Measurements from ENCODE around the gene SAMD1. TPM values are rescaled to one million over a fixed set of nuclear protein-coding genes. Genes with fewer than 3 reads are reported as not detected.

The SAMD1 gene
- total and polyA plus RNA-seq, 9 of the 15 experiments (the other 6 are each of a cell fraction or from before 2014, with no cell fraction given): 2.9 to 96.0 (median 43.5) TPM

DNA sequence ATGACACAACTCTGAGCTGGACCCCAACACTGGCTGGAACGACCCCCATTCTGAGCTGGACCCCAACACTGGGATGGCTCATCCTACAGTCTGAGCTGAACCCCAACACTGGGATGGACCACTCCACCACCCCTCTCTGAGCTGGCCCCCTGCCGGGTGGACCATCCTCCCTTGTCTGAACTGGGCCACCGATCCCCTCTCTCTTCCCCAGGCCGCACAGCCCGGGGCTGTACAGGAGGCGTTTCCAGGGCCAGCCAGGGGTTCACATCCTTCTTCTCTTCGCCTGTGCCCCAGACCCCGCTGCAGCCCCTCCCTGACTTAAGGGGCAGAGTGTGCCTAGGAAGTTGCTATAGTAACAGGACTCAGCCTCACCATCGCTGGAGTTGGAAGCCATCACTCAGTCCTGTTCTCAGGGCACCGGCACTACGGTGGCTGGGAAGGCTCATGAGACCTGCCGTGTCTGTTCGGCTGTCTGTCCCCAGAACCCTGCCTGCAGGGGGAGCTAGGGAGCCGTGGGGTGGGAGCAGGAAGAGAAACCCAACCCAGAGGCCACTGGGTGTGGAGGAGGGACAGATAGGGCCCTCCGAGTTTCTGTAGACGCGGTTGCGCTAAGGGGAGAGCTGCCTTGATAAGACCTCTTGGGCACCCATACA lies 23.3 kb upstream of the SAMD1 start (continued):
- TF ChIP-seq, protein P1, sequence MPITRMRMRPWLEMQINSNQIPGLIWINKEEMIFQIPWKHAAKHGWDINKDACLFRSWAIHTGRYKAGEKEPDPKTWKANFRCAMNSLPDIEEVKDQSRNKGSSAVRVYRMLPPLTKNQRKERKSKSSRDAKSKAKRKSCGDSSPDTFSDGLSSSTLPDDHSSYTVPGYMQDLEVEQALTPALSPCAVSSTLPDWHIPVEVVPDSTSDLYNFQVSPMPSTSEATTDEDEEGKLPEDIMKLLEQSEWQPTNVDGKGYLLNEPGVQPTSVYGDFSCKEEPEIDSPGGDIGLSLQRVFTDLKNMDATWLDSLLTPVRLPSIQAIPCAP (CRISPR knock-in tag; IDR thresholded peaks at IDR 0.05; ENCODE audit: borderline replicate concordance): no peak
- TF ChIP-seq CTBP1 (IDR thresholded peaks at IDR 0.05; ENCODE audit: borderline replicate concordance) (peak; percentile 69; the same call in 1 of the 2 replicates), FOXP1 (CRISPR knock-in tag; IDR thresholded peaks at IDR 0.05) (peak; percentile 62; the same call in 1 of the 2 replicates), HIVEP1 (CRISPR knock-in tag; IDR thresholded peaks at IDR 0.05) (no peak), SLC30A9 (CRISPR knock-in tag; IDR thresholded peaks at IDR 0.05) (no peak), KDM2B (CRISPR knock-in tag; IDR thresholded peaks at IDR 0.05) (no peak), TSC22D4 (tag; IDR thresholded peaks at IDR 0.05) (no peak), HNRNPL (IDR thresholded peaks at IDR 0.05; ENCODE audit: low read depth, low read length) (no peak), ZFPM2 (CRISPR knock-in tag; IDR thresholded peaks at IDR 0.05) (no peak), KLF13 (tag; IDR thresholded peaks at IDR 0.05; ENCODE audit: borderline replicate concordance, low read depth) (peak; percentile 55; the same call in 1 of the 2 replicates), ZNF134 (CRISPR knock-in tag; conservative IDR thresholded peaks at IDR 0.05) (no peak), TARDBP (IDR thresholded peaks at IDR 0.05) (peak; percentile 81; the same call in 1 of the 2 replicates), SMARCA4 (IDR thresholded peaks at IDR 0.05) (0 out of 2 replicates have a peak, but pooled peaks have one; percentile 34), ETV1 (tag; conservative IDR thresholded peaks at IDR 0.05; ENCODE audit: low read depth) (no peak; the same call in 1 of the 2 replicates), NRF1 (conservative IDR thresholded peaks at IDR 0.05 in 1 of 2, IDR thresholded peaks at IDR 0.05 in 1 of 2) (0 out of 4 replicates have a peak, but pooled peaks of 1 of the 2 experiments have one; percentile 24), NR1H2 (CRISPR knock-in tag; IDR thresholded peaks at IDR 0.05) (no peak), ZNF644 (tag; IDR thresholded peaks at IDR 0.05; ENCODE audit: low read depth) (no peak), SMARCC2 (IDR thresholded peaks at IDR 0.05; ENCODE audit: low read depth) (no peak)
- TF ChIP-seq, protein P2, sequence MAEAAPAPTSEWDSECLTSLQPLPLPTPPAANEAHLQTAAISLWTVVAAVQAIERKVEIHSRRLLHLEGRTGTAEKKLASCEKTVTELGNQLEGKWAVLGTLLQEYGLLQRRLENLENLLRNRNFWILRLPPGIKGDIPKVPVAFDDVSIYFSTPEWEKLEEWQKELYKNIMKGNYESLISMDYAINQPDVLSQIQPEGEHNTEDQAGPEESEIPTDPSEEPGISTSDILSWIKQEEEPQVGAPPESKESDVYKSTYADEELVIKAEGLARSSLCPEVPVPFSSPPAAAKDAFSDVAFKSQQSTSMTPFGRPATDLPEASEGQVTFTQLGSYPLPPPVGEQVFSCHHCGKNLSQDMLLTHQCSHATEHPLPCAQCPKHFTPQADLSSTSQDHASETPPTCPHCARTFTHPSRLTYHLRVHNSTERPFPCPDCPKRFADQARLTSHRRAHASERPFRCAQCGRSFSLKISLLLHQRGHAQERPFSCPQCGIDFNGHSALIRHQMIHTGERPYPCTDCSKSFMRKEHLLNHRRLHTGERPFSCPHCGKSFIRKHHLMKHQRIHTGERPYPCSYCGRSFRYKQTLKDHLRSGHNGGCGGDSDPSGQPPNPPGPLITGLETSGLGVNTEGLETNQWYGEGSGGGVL (CRISPR knock-in tag; IDR thresholded peaks at IDR 0.05): no peak
- TF ChIP-seq, protein P3, sequence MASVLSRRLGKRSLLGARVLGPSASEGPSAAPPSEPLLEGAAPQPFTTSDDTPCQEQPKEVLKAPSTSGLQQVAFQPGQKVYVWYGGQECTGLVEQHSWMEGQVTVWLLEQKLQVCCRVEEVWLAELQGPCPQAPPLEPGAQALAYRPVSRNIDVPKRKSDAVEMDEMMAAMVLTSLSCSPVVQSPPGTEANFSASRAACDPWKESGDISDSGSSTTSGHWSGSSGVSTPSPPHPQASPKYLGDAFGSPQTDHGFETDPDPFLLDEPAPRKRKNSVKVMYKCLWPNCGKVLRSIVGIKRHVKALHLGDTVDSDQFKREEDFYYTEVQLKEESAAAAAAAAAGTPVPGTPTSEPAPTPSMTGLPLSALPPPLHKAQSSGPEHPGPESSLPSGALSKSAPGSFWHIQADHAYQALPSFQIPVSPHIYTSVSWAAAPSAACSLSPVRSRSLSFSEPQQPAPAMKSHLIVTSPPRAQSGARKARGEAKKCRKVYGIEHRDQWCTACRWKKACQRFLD (CRISPR knock-in tag; IDR thresholded peaks at IDR 0.05): peak; percentile 68; the same call in 1 of the 2 replicates
- TF ChIP-seq, protein P4, sequence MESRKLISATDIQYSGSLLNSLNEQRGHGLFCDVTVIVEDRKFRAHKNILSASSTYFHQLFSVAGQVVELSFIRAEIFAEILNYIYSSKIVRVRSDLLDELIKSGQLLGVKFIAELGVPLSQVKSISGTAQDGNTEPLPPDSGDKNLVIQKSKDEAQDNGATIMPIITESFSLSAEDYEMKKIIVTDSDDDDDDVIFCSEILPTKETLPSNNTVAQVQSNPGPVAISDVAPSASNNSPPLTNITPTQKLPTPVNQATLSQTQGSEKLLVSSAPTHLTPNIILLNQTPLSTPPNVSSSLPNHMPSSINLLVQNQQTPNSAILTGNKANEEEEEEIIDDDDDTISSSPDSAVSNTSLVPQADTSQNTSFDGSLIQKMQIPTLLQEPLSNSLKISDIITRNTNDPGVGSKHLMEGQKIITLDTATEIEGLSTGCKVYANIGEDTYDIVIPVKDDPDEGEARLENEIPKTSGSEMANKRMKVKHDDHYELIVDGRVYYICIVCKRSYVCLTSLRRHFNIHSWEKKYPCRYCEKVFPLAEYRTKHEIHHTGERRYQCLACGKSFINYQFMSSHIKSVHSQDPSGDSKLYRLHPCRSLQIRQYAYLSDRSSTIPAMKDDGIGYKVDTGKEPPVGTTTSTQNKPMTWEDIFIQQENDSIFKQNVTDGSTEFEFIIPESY (CRISPR knock-in tag; IDR thresholded peaks at IDR 0.05): 0 out of 2 replicates have a peak, but pooled peaks have one; percentile 36
- TF ChIP-seq, protein P5, sequence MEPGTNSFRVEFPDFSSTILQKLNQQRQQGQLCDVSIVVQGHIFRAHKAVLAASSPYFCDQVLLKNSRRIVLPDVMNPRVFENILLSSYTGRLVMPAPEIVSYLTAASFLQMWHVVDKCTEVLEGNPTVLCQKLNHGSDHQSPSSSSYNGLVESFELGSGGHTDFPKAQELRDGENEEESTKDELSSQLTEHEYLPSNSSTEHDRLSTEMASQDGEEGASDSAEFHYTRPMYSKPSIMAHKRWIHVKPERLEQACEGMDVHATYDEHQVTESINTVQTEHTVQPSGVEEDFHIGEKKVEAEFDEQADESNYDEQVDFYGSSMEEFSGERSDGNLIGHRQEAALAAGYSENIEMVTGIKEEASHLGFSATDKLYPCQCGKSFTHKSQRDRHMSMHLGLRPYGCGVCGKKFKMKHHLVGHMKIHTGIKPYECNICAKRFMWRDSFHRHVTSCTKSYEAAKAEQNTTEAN (CRISPR knock-in tag; IDR thresholded peaks at IDR 0.05): no peak
